ENCODE data around the gene KCNJ14. TPM values are rescaled to one million over a fixed set of nuclear protein-coding genes. Genes with fewer than 3 reads are reported as not detected.

Gene KCNJ14
- total RNA-seq, 2 donors from 2014 or later = 0.26 to 0.31 TPM

- Histone ChIP-seq H3K4me3 (no peak overlapping the region), H3K36me3 (peaks cover 82% of the 10 kb centered on the region), H3K27me3 (no peaks in the 10 kb centered on the region), H3K27ac (no peak overlapping the region), H3K9me3 (no peaks in the 10 kb centered on the region), H3K4me1 (peaks cover 1 to 15% of the 10 kb centered on the region in 2 donors)
- DNase-seq (ENCODE audit: low spot score) = no peak
- TF ChIP-seq, protein P1, sequence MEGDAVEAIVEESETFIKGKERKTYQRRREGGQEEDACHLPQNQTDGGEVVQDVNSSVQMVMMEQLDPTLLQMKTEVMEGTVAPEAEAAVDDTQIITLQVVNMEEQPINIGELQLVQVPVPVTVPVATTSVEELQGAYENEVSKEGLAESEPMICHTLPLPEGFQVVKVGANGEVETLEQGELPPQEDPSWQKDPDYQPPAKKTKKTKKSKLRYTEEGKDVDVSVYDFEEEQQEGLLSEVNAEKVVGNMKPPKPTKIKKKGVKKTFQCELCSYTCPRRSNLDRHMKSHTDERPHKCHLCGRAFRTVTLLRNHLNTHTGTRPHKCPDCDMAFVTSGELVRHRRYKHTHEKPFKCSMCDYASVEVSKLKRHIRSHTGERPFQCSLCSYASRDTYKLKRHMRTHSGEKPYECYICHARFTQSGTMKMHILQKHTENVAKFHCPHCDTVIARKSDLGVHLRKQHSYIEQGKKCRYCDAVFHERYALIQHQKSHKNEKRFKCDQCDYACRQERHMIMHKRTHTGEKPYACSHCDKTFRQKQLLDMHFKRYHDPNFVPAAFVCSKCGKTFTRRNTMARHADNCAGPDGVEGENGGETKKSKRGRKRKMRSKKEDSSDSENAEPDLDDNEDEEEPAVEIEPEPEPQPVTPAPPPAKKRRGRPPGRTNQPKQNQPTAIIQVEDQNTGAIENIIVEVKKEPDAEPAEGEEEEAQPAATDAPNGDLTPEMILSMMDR (IDR thresholded peaks at IDR 0.05) = no peak
Measured at GRCh38 chr19:48473161-48473966, 18.0 kb downstream of the KCNJ14 start.

- Histone ChIP-seq H3K36me3 (peaks cover 90% of the 10 kb centered on the region), H3K27ac (no peak overlapping the region), H3K9me3 (no peaks in the 10 kb centered on the region), H3K4me1 (peaks cover 0 to 15% of the 10 kb centered on the region in 2 donors), H3K27me3 (no peaks in the 10 kb centered on the region), H3K4me3 (no peak overlapping the region)
- TF ChIP-seq, protein P1 (IDR thresholded peaks at IDR 0.05) = no peak
- DNase-seq (ENCODE audit: low spot score) = no peak
Measured at GRCh38 chr19:48474084-48474592, 18.8 kb downstream of the KCNJ14 start.

DNA sequence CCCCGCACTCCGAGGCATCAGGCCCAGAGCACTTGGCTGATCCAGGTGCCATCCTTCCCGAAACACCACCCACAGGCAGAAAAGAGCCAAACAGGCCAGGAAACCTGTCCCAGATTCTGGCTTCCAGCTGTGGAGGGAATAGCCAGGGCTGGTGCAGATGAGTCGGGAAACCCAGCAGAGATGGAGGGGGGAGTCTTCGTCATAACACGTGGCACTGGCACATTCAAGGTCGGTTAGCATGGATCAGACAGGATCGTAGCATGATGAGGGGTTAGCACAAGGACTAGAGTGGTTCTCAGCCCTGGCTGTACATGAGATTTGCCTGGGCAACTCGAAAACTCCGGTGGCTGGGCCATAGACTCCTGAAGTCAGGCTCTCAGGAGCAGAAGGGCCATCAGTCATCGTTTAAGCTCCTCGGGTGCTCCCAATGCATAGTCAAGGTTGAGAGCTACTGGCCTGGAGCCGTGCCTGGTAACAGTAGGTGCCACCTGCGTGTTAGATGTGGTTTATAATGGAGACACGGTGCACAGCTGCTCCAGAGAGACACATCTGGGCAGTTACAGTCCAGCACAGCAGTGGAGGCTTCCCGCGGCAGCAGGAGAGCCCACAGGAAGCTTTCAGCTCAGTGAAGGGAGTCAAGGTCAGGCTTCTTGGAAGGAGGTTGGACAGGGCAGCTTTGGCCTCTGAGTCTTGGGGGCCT lies 20.1 kb downstream of the KCNJ14 start:
- H3K4me1 ChIP-seq = peaks cover 0 to 16% of the 10 kb centered on the region in 2 donors
- no peaks in the 10 kb centered on the region for H3K27me3 ChIP-seq
- H3K9me3 ChIP-seq = no peaks in the 10 kb centered on the region
- no peak for DNase-seq (ENCODE audit: low spot score)
- H3K36me3 ChIP-seq = peaks cover 87% of the 10 kb centered on the region
- no peak overlapping the region for H3K4me3 ChIP-seq
- no peak overlapping the region for H3K27ac ChIP-seq
- TF ChIP-seq, protein P1 (IDR thresholded peaks at IDR 0.05) = no peak

DNA sequence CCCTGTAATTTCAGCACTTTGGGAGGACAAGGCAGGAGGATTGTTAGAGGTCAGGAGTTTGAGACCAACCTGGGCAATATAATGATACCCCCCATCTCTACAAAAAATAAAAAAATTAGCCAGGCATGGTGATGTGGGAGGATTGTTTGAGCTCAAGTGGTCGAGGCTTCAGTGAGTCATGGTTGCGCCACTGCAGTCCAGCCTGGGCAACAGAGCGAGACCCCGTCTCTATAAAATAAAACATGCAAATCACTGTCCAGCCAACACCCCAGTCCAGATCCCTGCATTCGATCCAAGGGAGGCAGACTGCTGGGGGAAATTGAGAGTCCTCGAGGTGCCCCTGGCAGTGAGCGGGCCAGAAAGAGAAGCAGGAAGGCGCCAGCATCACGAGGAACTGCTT lies 20.8 kb downstream of the KCNJ14 start:
- no peak for DNase-seq (ENCODE audit: low spot score)

GRCh38 chr19:48477067-48477685 lies 21.8 kb downstream of the KCNJ14 start:
- Histone ChIP-seq H3K36me3 (peaks cover 70% of the 10 kb centered on the region), H3K4me3 (no peak overlapping the region), H3K9me3 (no peaks in the 10 kb centered on the region), H3K4me1 (peaks cover 0 to 23% of the 10 kb centered on the region in 2 donors), H3K27me3 (no peaks in the 10 kb centered on the region), H3K27ac (no peak overlapping the region)
- TF ChIP-seq, protein P1 (IDR thresholded peaks at IDR 0.05) = no peak
- no peak for DNase-seq (ENCODE audit: low spot score)

More for the DNA sequence above, 20.8 kb downstream of the KCNJ14 start:
- Histone ChIP-seq H3K27me3 (no peaks in the 10 kb centered on the region), H3K9me3 (no peaks in the 10 kb centered on the region), H3K4me1 (peaks cover 0 to 14% of the 10 kb centered on the region in 2 donors), H3K36me3 (peaks cover 80% of the 10 kb centered on the region), H3K4me3 (no peak overlapping the region), H3K27ac (no peak overlapping the region)
- TF ChIP-seq, protein P1 (IDR thresholded peaks at IDR 0.05) = no peak
